ENCODE data around the gene DAD1. TPM values are rescaled to one million over a fixed set of nuclear protein-coding genes. Genes with fewer than 3 reads are reported as not detected.

Gene DAD1
- total RNA-seq, 1 experiment from 2014 or later, result 162 TPM

GRCh38 chr14:22567437-22567836, 21.6 kb downstream of the DAD1 start:
- no peaks in the 10 kb centered on the region for H3K9me2 ChIP-seq (ENCODE audit: insufficient read depth)
- no peak overlapping the region for H3K9ac ChIP-seq (ENCODE audit: low read length)
- POLR2A ChIA-PET, result interaction anchor here (1.0 kb wide), 1 partner anchor 86 kb away, joined by 5 read pairs; no protein-coding TSS in a partner anchor
- no peak overlapping the region for H3K27ac ChIP-seq (ENCODE audit: low read depth, low read length)
- DNase-seq (ENCODE audit: low read depth, low spot score) (no peak), ATAC-seq (no peak)
- H3K36me3 ChIP-seq (ENCODE audit: control insufficient read depth in 1 of 2, insufficient read depth in 2 of 2, low read length in 2 of 2), result peaks cover 36 to 41% of the 10 kb centered on the region in 2 experiments
- no peak for TF ChIP-seq EGR1 (IDR thresholded peaks at IDR 0.05; ENCODE audit: low read depth)
- TF ChIP-seq, protein P1, sequence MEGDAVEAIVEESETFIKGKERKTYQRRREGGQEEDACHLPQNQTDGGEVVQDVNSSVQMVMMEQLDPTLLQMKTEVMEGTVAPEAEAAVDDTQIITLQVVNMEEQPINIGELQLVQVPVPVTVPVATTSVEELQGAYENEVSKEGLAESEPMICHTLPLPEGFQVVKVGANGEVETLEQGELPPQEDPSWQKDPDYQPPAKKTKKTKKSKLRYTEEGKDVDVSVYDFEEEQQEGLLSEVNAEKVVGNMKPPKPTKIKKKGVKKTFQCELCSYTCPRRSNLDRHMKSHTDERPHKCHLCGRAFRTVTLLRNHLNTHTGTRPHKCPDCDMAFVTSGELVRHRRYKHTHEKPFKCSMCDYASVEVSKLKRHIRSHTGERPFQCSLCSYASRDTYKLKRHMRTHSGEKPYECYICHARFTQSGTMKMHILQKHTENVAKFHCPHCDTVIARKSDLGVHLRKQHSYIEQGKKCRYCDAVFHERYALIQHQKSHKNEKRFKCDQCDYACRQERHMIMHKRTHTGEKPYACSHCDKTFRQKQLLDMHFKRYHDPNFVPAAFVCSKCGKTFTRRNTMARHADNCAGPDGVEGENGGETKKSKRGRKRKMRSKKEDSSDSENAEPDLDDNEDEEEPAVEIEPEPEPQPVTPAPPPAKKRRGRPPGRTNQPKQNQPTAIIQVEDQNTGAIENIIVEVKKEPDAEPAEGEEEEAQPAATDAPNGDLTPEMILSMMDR (IDR thresholded peaks at IDR 0.05 in 2 of 3, conservative IDR thresholded peaks at IDR 0.05 in 1 of 3; ENCODE audit: borderline replicate concordance in 1 of 3, insufficient read depth in 1 of 3, low read depth in 2 of 3, low read length in 2 of 3), result no peak
- TF ChIP-seq RAD21 (IDR thresholded peaks at IDR 0.05; ENCODE audit: low read depth), result no peak
- TF ChIP-seq SP1 (IDR thresholded peaks at IDR 0.05; ENCODE audit: low read depth), result no peak
- TF ChIP-seq ZNF274 (IDR thresholded peaks at IDR 0.05; ENCODE audit: low read depth, low read length), result no peak
- TF ChIP-seq CBX3 (IDR thresholded peaks at IDR 0.05; ENCODE audit: low read depth), result no peak
- no peak for TF ChIP-seq ATF3 (IDR thresholded peaks at IDR 0.05)
- TF ChIP-seq, protein P2, sequence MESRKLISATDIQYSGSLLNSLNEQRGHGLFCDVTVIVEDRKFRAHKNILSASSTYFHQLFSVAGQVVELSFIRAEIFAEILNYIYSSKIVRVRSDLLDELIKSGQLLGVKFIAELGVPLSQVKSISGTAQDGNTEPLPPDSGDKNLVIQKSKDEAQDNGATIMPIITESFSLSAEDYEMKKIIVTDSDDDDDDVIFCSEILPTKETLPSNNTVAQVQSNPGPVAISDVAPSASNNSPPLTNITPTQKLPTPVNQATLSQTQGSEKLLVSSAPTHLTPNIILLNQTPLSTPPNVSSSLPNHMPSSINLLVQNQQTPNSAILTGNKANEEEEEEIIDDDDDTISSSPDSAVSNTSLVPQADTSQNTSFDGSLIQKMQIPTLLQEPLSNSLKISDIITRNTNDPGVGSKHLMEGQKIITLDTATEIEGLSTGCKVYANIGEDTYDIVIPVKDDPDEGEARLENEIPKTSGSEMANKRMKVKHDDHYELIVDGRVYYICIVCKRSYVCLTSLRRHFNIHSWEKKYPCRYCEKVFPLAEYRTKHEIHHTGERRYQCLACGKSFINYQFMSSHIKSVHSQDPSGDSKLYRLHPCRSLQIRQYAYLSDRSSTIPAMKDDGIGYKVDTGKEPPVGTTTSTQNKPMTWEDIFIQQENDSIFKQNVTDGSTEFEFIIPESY (IDR thresholded peaks at IDR 0.05; ENCODE audit: extremely low read depth, insufficient replicate concordance, low read length), result no peak
- TF ChIP-seq ZFX (IDR thresholded peaks at IDR 0.05), result no peak
- TF ChIP-seq REST (IDR thresholded peaks at IDR 0.05; ENCODE audit: low read depth), result no peak
- TF ChIP-seq POLR2AphosphoS5 (IDR thresholded peaks at IDR 0.05; ENCODE audit: low read depth, low read length), result no peak
- no peak for TF ChIP-seq YY1 (IDR thresholded peaks at IDR 0.05; ENCODE audit: extremely low read depth, insufficient replicate concordance, low read depth, low read length)
- TF ChIP-seq MAX (IDR thresholded peaks at IDR 0.05), result no peak
- TF ChIP-seq ELF1 (IDR thresholded peaks at IDR 0.05; ENCODE audit: borderline replicate concordance, low read depth), result no peak
- H4K20me1 ChIP-seq (ENCODE audit: insufficient read depth), result no peaks in the 10 kb centered on the region
- H3K4me2 ChIP-seq (ENCODE audit: low read length), result no peak overlapping the region
- CTCF ChIA-PET, result interaction anchor here (1.2 kb wide), 1 partner anchor 85 kb away, joined by 7 read pairs; no protein-coding TSS in a partner anchor
- no peaks in the 10 kb centered on the region for H3K9me3 ChIP-seq (ENCODE audit: control insufficient read depth in 1 of 2, insufficient read depth in 1 of 2, low read depth in 1 of 2, low read length in 2 of 2)
- intact Hi-C loops (cut with micrococcal nuclease), result no loop called here
- H2AFZ ChIP-seq (ENCODE audit: low read depth, low read length, poor library complexity, severe bottlenecking), result no peak overlapping the region
- H3K4me3 ChIP-seq (replicated peaks in 1 of 2; ENCODE audit: low read depth in 1 of 2, low read length in 2 of 2), result no peak overlapping the region
- H3K79me2 ChIP-seq (ENCODE audit: insufficient read depth, low read length), result peaks cover 44% of the 10 kb centered on the region
- H3K27me3 ChIP-seq (ENCODE audit: insufficient read depth, low read length), result no peaks in the 10 kb centered on the region
- RAD21 ChIA-PET (ENCODE audit: low non-redundant PET in 1 of 2, low total read pairs in 2 of 2, uncharacterized antibody in 2 of 2, unreplicated experiment in 2 of 2), result no interaction called here
- BruUV-seq (replicated peaks), result no TSS peak
- H3K4me1 ChIP-seq (ENCODE audit: control insufficient read depth in 1 of 2, insufficient read depth in 2 of 2, low read length in 2 of 2), result peaks cover 2 to 15% of the 10 kb centered on the region in 2 experiments; a peak in 2 of 4 replicates
